NT2/D1 (cell line): ENCODE results near the gene NPC2.

ENCODE experiments used
- SUZ12 ChIP-seq: IDR thresholded peaks from 2 replicates; pipeline ENCODE4 v1.6.1; 2011; ENCODE audit not compliant: insufficient read length, insufficient read depth; ENCODE audit errors: extremely low read depth
- ZNF274 ChIP-seq: IDR thresholded peaks from 2 replicates; pipeline ENCODE4 v1.6.1; 2011; ENCODE audit warnings: mild to moderate bottlenecking, low read depth, low read length

DNA sequence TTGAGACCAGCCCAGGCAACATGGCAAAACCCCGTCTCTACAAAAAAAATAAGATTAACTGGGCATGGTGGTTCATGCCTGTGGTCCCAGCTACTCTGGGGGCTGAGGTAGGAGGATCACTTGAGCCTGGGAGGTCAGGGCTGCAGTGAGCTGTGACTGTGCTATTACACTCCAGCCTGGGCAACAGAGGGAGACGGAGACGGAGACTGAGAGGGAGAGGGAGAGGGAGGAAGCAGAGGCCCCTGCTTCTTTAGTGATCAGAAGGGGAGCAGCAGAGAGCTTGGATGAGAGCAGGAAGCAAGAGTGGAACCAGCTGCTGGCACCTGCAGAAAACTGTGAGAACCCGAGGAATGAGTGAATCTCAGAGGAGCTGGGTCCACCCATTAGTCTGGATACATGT is 46.4 kb upstream of the NPC2 start:
- no peak for TF ChIP-seq ZNF274
- TF ChIP-seq SUZ12 = no peak
